ENCODE results near the gene RPP40.

GRCh38 chr6:4979426-4979825 lies 24.4 kb downstream of the RPP40 start:
- TF ChIP-seq THAP7 (CRISPR knock-in tag; IDR thresholded peaks at IDR 0.05), result no peak
- no peak for TF ChIP-seq TCF7 (IDR thresholded peaks at IDR 0.05; ENCODE audit: borderline replicate concordance)
- no peak for TF ChIP-seq RB1 (IDR thresholded peaks at IDR 0.05; ENCODE audit: low read depth)
- TF ChIP-seq ESRRB (CRISPR knock-in tag; IDR thresholded peaks at IDR 0.05; ENCODE audit: borderline replicate concordance), result no peak

Measured in K562 (cell line).